Measurements from ENCODE around the gene NAE1.

DNA sequence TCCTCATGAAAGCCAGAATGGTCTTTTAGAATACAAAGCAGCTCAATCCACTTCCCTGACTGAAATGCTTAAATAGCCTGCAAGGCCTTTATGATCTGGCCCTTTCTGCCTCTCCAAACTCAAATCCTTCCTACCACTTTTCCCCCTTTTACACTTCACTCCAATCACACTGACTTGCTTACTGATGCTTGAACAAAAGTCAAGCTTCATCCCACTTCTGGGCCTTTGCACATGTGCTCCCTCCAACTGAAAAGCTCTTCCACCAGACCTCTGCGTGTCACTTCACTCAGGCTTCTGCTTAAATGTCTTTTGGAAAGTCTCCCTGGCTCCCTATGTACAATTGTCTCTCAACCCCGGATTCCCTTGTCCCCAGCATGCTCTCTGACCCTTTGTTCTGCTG is 16.0 kb downstream of the NAE1 start:
- no peak for TF ChIP-seq CTCF (IDR thresholded peaks at IDR 0.05)
- TF ChIP-seq POLR2A (IDR thresholded peaks at IDR 0.05), result no peak

Data from right lobe of liver (tissue), 4 donors.